CD4-positive, alpha-beta memory T cell (primary cell): ENCODE measurements around the gene MLPH. TPM values are rescaled to one million over a fixed set of nuclear protein-coding genes. Genes with fewer than 3 reads are reported as not detected.
"Not testable (repeated sequence)": the region's sequence is repeated elsewhere in the genome, so short reads cannot be mapped to it uniquely, and the experiment has no call there.

ENCODE experiments used
- CTCF ChIA-PET: fragments of 350-600 bp; sonication (Branson Sonifier 250); formaldehyde crosslinking; loops from one replicate; lab custom pipeline; 2021; ENCODE audit warnings: inconsistent platforms; ENCODE audit not compliant: partially characterized antibody; lab: Charles Lee
- POLR2A ChIA-PET: fragments of 350-600 bp; sonication (Branson Sonifier 250); formaldehyde crosslinking; loops from one replicate; lab custom pipeline; 2021; ENCODE audit not compliant: partially characterized antibody; lab: Charles Lee
- DNase-seq, 5 donors: peaks; one replicate each; pipeline versions ENCODE4 v3.0.0 to v3.0.0-alpha.2; 2020 to 2022; ENCODE audit warnings: mixed read lengths in 1 of 5
- H3K27ac ChIP-seq: one replicate; pipeline ENCODE4 v1.7.0; 2013; ENCODE audit warnings: low read depth, low read length
- H3K27me3 ChIP-seq: 2 replicates; pipeline ENCODE4 v1.7.0; 2013; ENCODE audit warnings: mild to moderate bottlenecking, low read length, moderate library complexity; ENCODE audit not compliant: insufficient read depth
- H3K36me3 ChIP-seq: 2 replicates; pipeline ENCODE4 v1.7.0; 2013; ENCODE audit warnings: mild to moderate bottlenecking, low read length, moderate library complexity; ENCODE audit not compliant: insufficient read depth
- H3K4me1 ChIP-seq: 2 replicates; pipeline ENCODE4 v1.7.0; 2013; ENCODE audit warnings: mild to moderate bottlenecking, low read length, moderate library complexity; ENCODE audit not compliant: insufficient read depth
- H3K4me3 ChIP-seq, 2 donors: one replicate each; pipeline ENCODE4 v1.7.0; 2013; ENCODE audit warnings: low read length in 2 of 2, mild to moderate bottlenecking in 1 of 2
- H3K9me3 ChIP-seq, 2 donors: one replicate each; pipeline ENCODE4 v1.7.0; 2013; ENCODE audit warnings: low read length in 2 of 2, control low read depth in 1 of 2; ENCODE audit not compliant: control insufficient read depth in 1 of 2
- H3K27ac Mint-ChIP-seq, 7 donors: one replicate each; pipeline ENCODE4 v1.8.0; 2020 to 2021; ENCODE audit warnings: mixed read lengths in 7 of 7, mild to moderate bottlenecking in 6 of 7, inconsistent platforms in 3 of 7, moderate library complexity in 3 of 7
- H3K27me3 Mint-ChIP-seq, 2 donors: one replicate each; pipeline ENCODE4 v1.8.0; 2020 to 2021; ENCODE audit warnings: mixed read lengths in 2 of 2
- H3K36me3 Mint-ChIP-seq, 2 donors: one replicate each; pipeline ENCODE4 v1.8.0; 2020 to 2021; ENCODE audit warnings: mixed read lengths in 2 of 2, inconsistent platforms in 1 of 2, mild to moderate bottlenecking in 1 of 2
- H3K4me1 Mint-ChIP-seq, 4 donors: one replicate each; pipeline ENCODE4 v1.8.0; 2020 to 2021; ENCODE audit warnings: mixed read lengths in 4 of 4, mild to moderate bottlenecking in 1 of 4
- H3K4me3 Mint-ChIP-seq, 8 donors: one replicate each; pipeline ENCODE4 v1.8.0; 2020 to 2021; ENCODE audit warnings: mixed read lengths in 8 of 8, mild to moderate bottlenecking in 7 of 8, moderate library complexity in 6 of 8, inconsistent platforms in 3 of 8
- H3K9me3 Mint-ChIP-seq, 8 donors: one replicate each; pipeline ENCODE4 v1.8.0; 2020 to 2021; ENCODE audit warnings: mixed read lengths in 8 of 8, mild to moderate bottlenecking in 5 of 8, inconsistent platforms in 3 of 8, moderate library complexity in 1 of 8
- intact Hi-C: fragments of 100-400 bp; cut with micrococcal nuclease; formaldehyde crosslinking; loops from one replicate; pipeline ENCODE4 v1.15.1; 2023
- polyA plus RNA-seq, 2 donors: library from polyadenylated mRNA; unstranded; fragments of 300-500 nt; fragmentation: Illumina TruSeq; gene quantifications; one replicate each; pipeline ENCODE4 v1.2.3, GENCODE V29; 2021
- total RNA-seq, 2 experiments: library from RNA; stranded (reverse); gene quantifications; one replicate each; pipeline ENCODE4 v1.2.3, GENCODE V29; 2021

Gene MLPH
- total and polyA plus RNA-seq, 4 experiments from 2014 or later = not detected

- Histone ChIP-seq H3K27ac (no peak overlapping the region), H3K4me1 (no peaks in the 10 kb centered on the region), H3K4me3 (no peak overlapping the region), H3K27me3 (no peaks in the 10 kb centered on the region), H3K9me3 (no peaks in the 10 kb centered on the region), H3K36me3 (no peaks in the 10 kb centered on the region)
- ChIA-PET CTCF (interaction anchor here (1.5 to 8.3 kb wide), 3 partner anchors 10 to 44 kb away, joined by 3 to 101 read pairs (median 4); no protein-coding TSS in a partner anchor), POLR2A (no interaction called here)
- Mint-ChIP-seq H3K27ac (peak overlapping the region in 2 of 7 donors; percentile 7 to 58), H3K27me3 (peaks cover 0 to 1% of the 10 kb centered on the region in 2 donors), H3K4me3 (no peak overlapping the region), H3K9me3 (peaks cover 0 to 2% (median 0%) of the 10 kb centered on the region in 8 donors), H3K36me3 (no peaks in the 10 kb centered on the region), H3K4me1 (no peaks in the 10 kb centered on the region)
- intact Hi-C loops = no loop called here
- no peak for DNase-seq
These were observed 22.2 kb upstream of the MLPH start for GRCh38 chr2:237464757-237465391.

DNA sequence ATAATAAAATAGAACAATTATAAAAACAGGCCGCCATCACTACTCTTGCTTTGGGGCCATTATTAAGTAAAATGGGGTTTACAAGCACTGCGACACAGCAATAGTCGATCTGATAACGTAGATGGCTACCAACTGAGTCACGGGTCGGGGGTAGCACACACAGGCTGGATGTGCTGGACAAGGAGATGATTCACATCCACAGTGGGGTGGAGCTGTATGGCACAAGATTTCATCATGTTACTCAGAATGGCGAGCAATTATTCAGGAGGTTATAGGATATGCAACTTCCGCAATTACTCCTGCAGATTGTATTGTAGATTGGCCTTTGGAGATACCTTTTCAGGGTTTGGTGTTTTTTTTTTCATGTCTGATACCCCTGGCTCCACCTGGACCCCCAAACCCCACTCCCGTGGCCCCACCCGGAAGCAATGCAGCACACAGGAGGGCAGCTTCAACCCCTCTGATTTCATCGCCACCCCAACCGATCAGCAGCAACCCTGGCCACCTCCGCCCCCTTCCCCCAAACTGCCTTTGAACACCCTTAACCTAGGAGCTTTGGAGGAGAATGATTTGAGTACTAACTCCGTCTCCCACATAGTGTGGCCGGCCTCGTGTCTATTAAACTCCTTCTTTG lies 21.4 kb upstream of the MLPH start:
- ChIA-PET POLR2A (no interaction called here), CTCF (interaction anchor here (1.5 to 8.3 kb wide), 3 partner anchors 9 to 45 kb away, joined by 3 to 101 read pairs (median 4); no protein-coding TSS in a partner anchor)
- intact Hi-C loops = no loop called here
- H3K4me1 ChIP-seq = no peaks in the 10 kb centered on the region
- Mint-ChIP-seq H3K27ac (no peak overlapping the region), H3K36me3 (no peaks in the 10 kb centered on the region), H3K4me1 (no peaks in the 10 kb centered on the region), H3K27me3 (no peaks in the 10 kb centered on the region), H3K4me3 (no peak overlapping the region), H3K9me3 (peaks cover 0 to 2% (median 0%) of the 10 kb centered on the region in 8 donors)
- H3K9me3 ChIP-seq = no peaks in the 10 kb centered on the region
- H3K4me3 ChIP-seq = no peak overlapping the region
- H3K27me3 ChIP-seq = no peaks in the 10 kb centered on the region
- no peak for DNase-seq
- no peaks in the 10 kb centered on the region for H3K36me3 ChIP-seq
- no peak overlapping the region for H3K27ac ChIP-seq

- Mint-ChIP-seq H3K36me3 (no peaks in the 10 kb centered on the region), H3K27ac (no peak overlapping the region), H3K27me3 (no peaks in the 10 kb centered on the region), H3K4me3 (no peak overlapping the region), H3K4me1 (no peaks in the 10 kb centered on the region), H3K9me3 (peaks cover 0 to 2% (median 0%) of the 10 kb centered on the region in 8 donors)
- no peaks in the 10 kb centered on the region for H3K4me1 ChIP-seq
- ChIA-PET CTCF (interaction anchor here (1.7 to 8.3 kb wide), 2 partner anchors 9 to 45 kb away, joined by 4 to 101 read pairs; no protein-coding TSS in a partner anchor), POLR2A (no interaction called here)
- H3K9me3 ChIP-seq = no peaks in the 10 kb centered on the region
- intact Hi-C loops = no loop called here
- no peak overlapping the region for H3K4me3 ChIP-seq
- H3K36me3 ChIP-seq = no peaks in the 10 kb centered on the region
- DNase-seq = no peak
- H3K27ac ChIP-seq = no peak overlapping the region
- H3K27me3 ChIP-seq = no peaks in the 10 kb centered on the region
These were observed 20.8 kb upstream of the MLPH start for GRCh38 chr2:237466211-237466610.

- H3K36me3 Mint-ChIP-seq = no peaks in the 10 kb centered on the region
- no peak overlapping the region for H3K27ac Mint-ChIP-seq
- H3K9me3 Mint-ChIP-seq = no peaks in the 10 kb centered on the region
- ChIA-PET POLR2A (no interaction called here), CTCF (interaction anchor here (0.6 to 8.3 kb wide), 2 partner anchors 47 to 62 kb away, joined by 3 to 101 read pairs; no protein-coding TSS in a partner anchor)
- Histone ChIP-seq H3K27me3 (no peaks in the 10 kb centered on the region), H3K4me3 (no peak overlapping the region), H3K9me3 (no peaks in the 10 kb centered on the region), H3K4me1 (no peaks in the 10 kb centered on the region), H3K27ac (no peak overlapping the region), H3K36me3 (no peaks in the 10 kb centered on the region)
- DNase-seq = no peak
- no peaks in the 10 kb centered on the region for H3K27me3 Mint-ChIP-seq
- H3K4me1 Mint-ChIP-seq = no peaks in the 10 kb centered on the region
- intact Hi-C loops = no loop called here
- H3K4me3 Mint-ChIP-seq = no peak overlapping the region
These were observed 19.4 kb upstream of the MLPH start for GRCh38 chr2:237467447-237468179.

GRCh38 chr2:237469410-237469809 lies 17.6 kb upstream of the MLPH start:
- H3K9me3 Mint-ChIP-seq, H3K27me3 ChIP-seq, H3K9me3 ChIP-seq, H3K4me3 ChIP-seq, H3K27ac Mint-ChIP-seq, H3K27ac ChIP-seq, H3K27me3 Mint-ChIP-seq, H3K4me1 ChIP-seq, DNase-seq, H3K4me3 Mint-ChIP-seq, H3K36me3 ChIP-seq, H3K4me1 Mint-ChIP-seq, H3K36me3 Mint-ChIP-seq, intact Hi-C loops: not testable (repeated sequence)
- POLR2A ChIA-PET = interaction anchor here (1.2 kb wide), 1 partner anchor 48 kb away, joined by 6 read pairs; no protein-coding TSS in a partner anchor
- CTCF ChIA-PET = interaction anchor here (0.7 to 8.3 kb wide), 2 partner anchors 49 to 135 kb away, joined by 3 to 101 read pairs; no protein-coding TSS in a partner anchor

DNA sequence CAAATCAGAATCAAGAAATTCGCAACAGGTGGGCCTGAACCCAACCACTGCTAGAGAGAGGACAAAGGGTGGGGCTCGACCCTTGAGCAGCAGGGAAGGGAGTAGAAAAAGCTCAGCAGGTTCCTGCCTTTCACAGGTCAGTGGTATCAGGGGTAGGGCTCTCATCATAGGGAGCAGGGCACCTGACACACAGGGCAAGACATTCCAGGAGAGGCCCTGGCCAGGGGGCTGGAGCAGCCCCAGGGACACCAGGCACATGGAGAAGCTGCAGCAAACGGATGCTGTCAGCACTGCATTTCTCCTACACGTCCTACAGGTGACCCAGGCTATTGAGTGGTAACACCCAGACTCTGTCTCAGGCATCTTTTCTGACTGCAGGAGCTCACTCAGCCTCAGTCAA lies 17.2 kb upstream of the MLPH start:
- Mint-ChIP-seq H3K4me1 (peaks cover 0 to 5% (median 1%) of the 10 kb centered on the region in 4 donors), H3K27me3 (no peaks in the 10 kb centered on the region), H3K9me3 (no peaks in the 10 kb centered on the region), H3K4me3 (no peak overlapping the region), H3K27ac (no peak overlapping the region), H3K36me3 (no peaks in the 10 kb centered on the region)
- no peak for DNase-seq
- intact Hi-C loops = no loop called here
- no peaks in the 10 kb centered on the region for H3K9me3 ChIP-seq
- POLR2A ChIA-PET = interaction anchor here (1.0 to 1.2 kb wide), 2 partner anchors 35 to 48 kb away, joined by 4 to 6 read pairs; no protein-coding TSS in a partner anchor
- CTCF ChIA-PET = interaction anchor here (0.7 to 8.3 kb wide), 5 partner anchors 35 to 134 kb away, joined by 3 to 101 read pairs (median 4); no protein-coding TSS in a partner anchor
- H3K4me3 ChIP-seq = no peak overlapping the region
- H3K27me3 ChIP-seq = no peaks in the 10 kb centered on the region
- no peak overlapping the region for H3K27ac ChIP-seq
- peaks cover 6% of the 10 kb centered on the region for H3K4me1 ChIP-seq
- no peaks in the 10 kb centered on the region for H3K36me3 ChIP-seq
